Hypothalamus (tissue), 51 donors: ENCODE results near the gene P4HTM.

Experiments
- DNase-seq, 51 donors: peaks; one replicate each; lab custom pipeline; 2025; lab: John Stamatoyannopoulos, UW

P4HTM gene, protein sequence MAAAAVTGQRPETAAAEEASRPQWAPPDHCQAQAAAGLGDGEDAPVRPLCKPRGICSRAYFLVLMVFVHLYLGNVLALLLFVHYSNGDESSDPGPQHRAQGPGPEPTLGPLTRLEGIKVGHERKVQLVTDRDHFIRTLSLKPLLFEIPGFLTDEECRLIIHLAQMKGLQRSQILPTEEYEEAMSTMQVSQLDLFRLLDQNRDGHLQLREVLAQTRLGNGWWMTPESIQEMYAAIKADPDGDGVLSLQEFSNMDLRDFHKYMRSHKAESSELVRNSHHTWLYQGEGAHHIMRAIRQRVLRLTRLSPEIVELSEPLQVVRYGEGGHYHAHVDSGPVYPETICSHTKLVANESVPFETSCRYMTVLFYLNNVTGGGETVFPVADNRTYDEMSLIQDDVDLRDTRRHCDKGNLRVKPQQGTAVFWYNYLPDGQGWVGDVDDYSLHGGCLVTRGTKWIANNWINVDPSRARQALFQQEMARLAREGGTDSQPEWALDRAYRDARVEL

DNA sequence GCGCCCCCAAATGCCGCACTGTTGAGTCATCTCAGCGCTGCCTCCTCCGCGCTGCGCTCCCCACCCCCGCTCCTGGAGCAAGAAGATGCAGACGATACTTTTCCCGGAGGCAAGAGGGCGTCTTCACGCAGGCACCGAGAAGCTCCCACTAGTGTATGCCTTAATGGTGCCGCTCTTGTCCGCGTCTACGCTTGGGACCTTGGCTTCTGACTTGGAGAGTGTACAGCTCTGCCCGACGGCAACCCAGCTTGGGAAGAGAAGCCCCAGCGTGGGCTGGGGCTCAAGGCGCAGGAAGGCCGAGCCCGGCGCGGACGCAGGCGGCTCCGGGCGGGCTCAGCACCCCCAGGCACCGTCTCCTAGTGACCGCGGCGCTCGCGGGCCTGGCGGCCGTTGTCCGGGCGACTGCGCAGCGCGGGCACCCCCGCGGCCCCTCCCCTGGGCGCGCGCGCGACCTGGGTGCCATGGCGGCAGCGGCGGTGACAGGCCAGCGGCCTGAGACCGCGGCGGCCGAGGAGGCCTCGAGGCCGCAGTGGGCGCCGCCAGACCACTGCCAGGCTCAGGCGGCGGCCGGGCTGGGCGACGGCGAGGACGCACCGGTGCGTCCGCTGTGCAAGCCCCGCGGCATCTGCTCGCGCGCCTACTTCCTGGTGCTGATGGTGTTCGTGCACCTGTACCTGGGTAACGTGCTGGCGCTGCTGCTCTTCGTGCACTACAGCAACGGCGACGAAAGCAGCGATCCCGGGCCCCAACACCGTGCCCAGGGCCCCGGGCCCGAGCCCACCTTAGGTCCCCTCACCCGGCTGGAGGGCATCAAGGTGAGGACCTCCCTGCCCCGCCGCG lies at the start of gene P4HTM:
Gene P4HTM (plus strand): TSS at position 446 of the 840 bp plus-strand sequence. CDS start 16 bp downstream, at position 462.
- peak; percentile 36 to 94 (median 84) for DNase-seq

DNA sequence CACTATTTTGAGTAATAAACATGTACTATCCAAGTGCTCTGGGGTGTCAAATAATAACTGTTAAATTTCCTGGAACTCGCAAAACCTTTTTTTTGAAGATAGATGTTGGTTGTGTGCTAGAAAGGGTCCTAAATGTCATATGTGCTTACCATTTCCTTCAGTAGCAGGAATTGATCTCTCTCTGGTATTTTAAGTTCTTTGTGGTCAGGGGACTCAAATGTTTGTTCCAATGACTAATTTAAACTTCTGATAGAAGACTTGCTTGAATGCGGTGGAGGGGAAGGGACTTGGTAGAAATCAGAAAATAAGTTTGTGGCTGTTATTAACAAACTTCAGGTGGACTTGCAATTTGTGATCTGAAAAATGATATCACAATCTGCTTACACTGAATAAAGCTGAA lies 44.6 kb upstream of the P4HTM start:
- no peak for DNase-seq

DNA sequence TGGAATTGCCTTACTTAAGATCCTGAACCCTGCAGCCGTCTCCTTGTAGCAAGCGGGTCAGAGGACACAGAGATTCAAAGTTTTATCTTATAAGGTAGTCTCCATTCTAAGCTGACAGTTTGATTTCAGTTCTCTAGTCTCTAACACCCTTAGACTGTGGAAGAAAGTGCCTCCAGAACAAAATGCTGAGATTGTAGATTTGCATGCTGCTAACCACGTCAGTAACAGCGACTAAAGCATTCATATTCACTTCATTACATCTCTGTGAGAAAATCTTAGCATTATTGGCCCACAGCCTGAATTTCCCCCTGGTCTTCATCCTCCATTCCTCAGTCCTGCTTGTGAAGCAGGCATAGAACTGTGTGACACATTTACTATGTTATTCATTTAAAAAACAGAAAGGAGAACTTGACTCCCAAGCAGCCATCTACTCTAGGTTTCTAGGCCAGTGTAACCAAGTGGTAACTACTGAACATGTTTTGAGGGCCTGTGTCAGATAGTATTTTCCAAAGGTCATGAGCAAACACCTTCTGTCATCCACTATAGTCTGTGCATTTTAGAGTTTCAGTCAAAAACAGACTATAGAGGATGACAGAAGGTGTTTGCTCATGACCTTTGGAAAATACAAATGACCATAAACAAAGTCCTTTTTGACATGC lies 44.0 kb upstream of the P4HTM start:
- DNase-seq, result no peak

DNA sequence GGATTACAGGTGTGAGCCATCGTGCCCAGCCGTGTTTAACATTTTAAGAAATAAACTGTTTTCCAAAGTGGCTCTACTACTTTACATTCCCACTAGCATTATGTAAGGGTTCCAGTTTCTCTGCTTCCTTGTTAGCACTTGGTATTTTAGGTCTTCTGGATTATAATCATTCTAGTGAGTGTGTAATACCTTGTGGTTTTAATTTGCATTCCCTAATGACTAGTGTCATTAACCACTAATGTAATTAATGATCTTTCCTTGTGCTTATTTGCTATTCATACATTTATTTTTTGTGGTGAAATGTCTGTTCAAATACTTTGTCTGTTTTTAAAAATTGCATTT lies 40.7 kb upstream of the P4HTM start:
- DNase-seq, result no peak

DNA sequence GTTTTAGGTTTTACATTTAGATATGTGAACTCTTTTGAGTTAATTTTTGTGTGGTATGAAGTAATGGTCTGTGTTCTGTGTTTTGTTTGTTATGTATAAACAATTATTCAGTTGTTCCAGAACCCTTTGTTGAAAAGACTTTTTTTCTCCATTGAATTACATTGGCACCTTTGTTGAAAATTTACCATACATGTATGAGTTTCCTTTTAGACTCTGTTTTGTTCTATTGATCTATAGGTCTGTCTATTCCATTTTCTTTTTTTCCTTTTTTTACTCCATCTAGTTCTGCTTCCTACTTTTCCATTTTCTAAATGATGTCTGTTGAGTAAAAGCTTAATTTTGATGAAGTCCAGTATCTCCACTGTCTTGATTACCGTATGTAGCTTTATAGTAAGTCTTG lies 40.0 kb upstream of the P4HTM start:
- DNase-seq, result peak in 1 of 51 donors; percentile 49

DNA sequence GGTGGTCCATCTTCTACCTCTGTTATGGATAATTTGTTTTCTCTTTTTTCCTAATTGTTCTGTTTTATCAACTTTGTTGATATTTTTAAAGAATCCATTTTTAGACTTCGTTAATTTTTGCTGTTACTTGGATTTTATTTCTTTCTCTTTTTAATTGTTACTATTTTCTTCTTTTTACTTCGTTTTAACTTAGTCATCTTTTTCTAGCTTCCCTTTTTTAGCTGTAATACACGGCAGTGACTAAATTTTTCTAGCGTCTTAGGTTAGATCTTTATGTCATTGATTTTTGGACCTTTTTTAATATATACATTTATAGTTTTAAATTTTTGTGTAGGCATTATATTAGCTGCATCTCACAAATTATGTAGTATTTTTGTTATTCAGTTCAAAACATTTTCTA lies 38.3 kb upstream of the P4HTM start:
- no peak for DNase-seq

DNA sequence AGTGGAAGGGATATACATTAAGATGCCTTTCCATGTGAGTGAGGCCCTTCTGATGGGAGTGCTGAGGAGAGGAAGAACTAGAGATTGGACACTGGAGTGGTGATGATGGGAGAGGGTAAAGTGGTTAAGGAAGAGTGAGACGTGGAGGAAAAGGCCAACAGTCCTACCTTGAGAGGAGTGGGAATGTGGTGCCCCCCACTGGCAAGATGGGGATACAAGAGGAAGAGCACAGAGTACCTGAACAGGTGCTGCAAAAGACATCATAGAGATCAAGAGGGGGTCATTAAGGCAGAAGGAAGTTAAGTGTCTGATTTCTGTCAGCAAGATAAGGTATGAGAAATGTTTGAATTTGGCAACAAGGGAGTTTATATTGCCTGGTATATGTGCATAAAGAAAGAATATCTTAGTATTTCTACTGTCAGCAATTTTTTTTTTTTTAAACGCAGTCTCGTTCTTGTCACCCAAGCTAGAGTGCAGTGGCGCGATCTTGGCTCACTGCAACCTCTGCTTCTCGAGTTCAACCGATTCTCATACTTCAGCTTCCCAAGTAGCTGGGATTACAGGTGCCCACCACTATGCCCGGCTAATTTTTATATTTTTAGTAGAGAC lies 37.4 kb upstream of the P4HTM start:
- peak in 6 of 51 donors; percentile 3 to 22 (median 7) for DNase-seq

DNA sequence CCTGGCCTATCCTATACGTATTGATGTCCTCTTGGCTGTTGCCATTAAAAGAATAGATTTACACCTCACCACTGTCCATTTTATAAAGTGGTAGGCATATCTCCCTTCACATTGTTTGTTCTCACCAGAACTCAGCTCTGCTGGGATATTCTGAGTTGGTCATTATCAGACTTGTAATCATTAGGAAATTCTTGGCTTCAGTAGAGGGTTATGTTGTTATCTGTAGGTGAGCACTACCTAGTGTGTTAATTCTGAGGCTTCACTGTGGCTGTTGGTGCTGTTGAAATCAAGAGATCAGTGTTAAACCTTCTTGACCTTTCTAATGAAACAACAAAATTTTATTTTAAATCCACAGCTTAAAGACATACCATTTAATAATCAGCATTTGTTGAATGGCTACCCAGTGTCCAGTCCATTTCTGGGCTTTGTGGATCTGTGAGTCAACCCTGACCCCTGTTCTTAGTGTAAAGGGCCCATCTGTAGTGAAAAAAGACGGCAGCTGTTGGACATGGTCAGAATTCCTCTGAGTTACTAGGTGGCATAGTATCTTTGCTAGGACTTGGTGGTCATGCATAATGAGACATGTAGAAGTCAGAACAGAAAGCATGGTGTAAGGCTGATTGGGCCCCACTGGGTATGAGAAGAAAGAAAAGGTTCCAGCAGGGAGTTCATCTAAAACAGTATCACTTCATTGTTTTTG lies 32.9 kb upstream of the P4HTM start:
- DNase-seq, result no peak

DNA sequence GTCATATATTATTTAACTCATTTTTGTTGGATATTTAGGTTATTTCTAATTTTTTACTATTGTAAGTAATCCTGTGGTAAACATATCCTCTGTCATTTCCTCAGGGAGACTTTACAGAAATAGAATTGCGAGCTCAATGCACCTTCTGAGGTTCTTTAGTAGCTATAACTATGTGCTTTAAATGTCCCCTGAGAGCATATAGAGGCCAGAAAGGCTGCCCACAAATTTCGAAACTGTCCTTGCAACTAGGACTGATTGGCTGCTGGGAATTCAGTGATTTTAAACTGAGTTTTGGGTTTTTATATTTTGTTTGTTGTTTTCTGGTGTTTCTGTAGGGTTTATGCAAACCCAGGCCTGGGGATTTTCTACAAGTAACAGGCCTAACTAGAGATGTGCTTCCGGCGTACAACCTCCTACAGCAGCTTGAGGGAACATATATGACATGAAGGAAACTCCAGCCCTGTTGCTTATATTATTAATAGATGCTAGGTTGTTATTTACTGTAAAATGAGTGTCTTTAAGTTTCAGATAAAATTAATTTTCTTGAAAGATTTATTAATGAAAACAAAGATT lies 29.1 kb upstream of the P4HTM start:
- no peak for DNase-seq

DNA sequence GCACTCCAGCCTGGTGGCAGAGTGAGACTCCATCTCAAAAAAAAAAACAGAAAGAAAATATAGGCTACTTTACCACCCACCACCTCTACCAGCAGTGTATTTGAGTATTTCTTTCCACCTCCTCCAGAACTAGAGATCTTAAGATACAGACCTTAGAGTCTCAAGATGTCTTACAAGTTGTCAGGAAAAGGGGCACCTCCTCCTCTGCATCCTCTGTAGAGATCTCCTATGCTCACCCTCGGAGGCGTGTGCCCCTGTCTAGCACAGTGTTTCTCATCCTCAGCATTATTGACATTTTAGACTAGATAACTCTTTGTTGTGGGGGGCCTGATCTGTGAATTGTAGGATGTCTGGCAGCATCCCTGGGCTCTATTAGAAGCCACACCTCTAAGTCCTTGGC lies 27.7 kb upstream of the P4HTM start:
- peak in 1 of 51 donors; percentile 7 for DNase-seq

DNA sequence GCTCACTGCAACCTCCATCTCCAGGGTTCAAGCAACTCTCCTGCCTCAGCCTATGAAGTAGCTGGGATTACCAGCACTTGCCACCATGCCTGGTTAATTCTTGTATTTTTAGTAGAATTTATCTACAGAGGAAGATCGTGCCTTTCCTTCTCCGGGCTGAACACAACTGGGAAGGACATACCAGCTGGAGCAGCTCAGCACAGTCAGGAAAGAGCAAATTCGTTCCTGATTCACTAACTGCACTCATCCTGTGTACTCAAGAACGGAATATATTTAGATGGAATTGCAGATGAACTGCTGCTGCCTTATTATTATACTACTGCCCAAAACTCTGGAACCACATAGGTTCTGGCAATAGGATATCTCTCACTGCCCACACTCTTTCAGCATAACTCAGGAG lies 27.1 kb upstream of the P4HTM start:
- DNase-seq, result peak in 1 of 51 donors; percentile 5

DNA sequence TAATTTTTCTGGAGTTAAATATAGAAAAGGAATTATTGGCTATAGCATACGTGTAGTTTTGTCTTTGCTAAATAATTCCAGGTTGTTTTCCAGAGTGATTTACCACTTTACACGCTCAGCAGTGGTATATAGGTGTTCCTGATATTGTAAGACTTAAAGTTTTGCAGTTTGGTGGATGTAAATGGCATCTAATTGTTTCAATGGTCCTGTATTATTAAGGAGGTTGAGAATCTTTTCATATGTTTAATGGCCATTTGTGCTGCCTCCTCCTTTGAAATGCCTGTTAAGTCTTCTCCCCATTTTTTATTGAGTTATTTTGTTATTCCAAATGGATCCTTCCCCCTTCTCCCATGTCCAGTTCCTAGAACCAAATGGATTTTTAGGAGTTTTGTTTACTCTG lies 26.4 kb upstream of the P4HTM start:
- DNase-seq, result no peak

DNA sequence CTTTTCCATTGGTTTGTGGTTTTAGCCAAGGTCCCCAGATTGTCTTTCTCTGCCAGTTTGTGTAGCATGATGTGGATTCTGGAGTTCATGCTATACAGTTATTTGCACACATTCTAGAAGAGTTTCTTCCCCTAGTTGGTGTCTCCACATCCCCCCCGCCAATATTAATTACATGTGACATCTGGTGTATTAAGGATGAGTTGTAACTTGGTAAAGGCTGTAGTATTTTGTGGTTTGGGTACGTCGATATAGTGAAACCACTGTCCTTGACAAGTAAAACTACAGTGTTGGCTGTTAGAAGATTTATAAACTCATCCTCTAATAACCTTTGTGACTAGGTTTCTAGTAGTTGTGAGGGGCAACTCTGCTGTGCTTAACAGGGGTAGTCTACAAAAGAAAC lies 23.7 kb upstream of the P4HTM start:
- no peak for DNase-seq

DNA sequence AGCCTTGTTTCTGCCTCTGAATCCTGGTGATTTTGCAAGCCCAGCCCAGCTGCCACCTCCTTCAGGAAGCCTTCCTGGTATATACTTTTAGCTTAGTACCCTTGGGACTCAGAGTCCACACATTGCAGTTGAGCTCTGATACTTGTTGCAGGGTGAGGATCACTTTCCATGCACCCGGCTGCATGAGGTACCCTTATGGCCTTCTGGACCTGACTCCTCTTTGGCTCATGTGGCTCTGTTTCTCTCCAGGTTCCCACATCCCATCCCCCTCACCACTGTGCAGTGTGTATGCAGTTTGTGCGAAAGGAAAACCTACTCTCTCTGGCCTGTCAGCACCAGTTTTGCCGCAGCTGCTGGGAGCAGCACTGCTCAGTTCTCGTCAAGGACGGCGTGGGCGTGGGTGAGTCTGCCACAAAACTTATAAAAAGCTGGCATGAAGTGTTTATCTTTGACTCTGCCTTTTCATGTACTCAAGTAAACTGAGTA lies 23.1 kb upstream of the P4HTM start:
- DNase-seq, result peak in 2 of 51 donors; percentile 13 to 56

DNA sequence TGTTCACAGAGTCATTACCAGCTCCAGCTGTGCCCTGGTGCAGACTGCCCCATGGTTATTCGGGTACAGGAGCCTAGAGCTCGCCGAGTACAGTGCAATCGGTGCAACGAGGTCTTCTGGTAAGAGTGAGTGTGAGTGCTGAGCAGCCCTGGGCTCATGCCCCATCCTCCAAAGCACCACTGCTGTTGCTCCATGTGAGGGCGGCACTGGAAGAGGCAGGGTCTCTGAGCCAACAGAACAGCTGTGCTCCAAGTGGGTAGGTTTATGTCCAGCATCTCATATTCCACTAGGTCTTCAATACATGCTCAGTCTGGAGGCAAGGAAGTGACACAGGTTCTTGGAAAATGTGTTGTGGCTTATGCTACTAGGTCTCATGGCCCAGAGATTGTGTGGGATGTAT lies 19.5 kb upstream of the P4HTM start:
- no peak for DNase-seq

DNA sequence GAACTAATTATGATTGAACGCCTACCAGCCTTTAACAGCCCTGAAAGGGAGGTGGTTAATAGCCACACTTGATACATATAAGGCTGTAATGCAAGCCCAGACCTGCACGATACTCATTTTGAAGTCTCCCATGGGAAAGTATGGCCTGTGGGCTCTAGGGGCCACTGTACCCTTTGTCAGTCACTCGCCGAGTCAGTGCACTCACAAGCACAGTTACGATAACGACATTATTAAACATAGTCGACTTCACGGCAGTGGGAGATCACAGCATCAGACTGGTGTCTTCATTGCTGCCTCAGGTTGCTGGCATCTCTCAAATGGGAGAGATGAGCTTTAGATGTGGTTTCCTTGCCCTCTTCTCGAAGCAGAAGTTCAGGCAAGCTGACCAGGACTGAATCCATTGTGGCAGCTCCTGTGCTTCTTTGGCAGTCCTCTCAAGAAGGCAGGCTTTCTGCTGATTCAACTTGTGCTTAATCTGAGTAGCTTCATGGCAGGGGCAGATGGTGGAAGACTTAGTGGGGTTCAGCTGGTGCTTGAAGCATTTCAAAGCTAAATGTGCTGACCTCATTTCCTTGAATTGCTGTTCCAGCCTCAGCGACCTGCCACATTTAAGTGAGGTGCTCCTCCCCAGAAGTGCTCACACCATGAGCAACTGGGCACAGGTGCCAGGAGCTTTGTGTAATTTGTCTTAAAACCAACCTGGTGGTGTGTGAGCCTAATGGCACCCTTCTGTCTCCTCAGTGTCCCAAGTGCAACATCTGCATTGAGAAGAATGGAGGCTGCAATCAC lies 15.8 kb upstream of the P4HTM start:
- DNase-seq, result no peak

DNA sequence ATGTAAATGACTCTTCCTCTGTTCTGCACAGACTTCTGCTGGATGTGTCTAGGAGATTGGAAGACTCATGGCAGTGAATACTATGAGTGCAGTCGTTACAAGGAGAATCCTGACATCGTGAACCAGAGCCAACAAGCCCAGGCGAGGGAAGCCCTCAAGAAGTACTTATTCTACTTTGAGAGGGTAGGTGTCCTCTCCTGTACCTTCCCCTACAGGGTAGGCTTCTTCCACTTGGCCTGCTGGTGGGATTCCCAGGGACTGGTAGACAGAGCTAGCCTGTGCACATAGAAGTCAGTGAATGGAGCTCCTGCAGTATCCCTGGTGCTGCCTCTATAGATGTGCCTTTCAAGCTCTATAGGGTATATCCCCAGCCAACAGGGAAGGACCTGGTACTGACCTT lies 10.6 kb upstream of the P4HTM start:
- DNase-seq, result no peak

DNA sequence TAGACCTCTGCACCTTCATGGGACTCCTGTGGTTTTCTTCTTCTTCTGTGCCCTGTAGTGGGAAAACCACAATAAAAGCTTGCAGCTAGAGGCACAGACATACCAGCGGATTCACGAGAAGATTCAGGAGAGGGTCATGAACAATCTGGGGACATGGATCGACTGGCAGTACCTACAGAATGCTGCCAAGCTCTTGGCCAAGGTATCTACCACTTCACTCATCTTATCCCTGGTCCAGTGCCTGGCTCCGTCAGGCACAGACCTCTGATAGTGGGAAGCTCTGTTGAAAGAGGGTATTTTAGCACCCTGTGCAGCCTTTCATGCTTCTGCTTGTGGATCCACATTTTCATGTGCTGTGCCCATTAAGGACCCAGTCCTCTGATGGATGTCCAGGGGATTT lies 9.7 kb upstream of the P4HTM start:
- no peak for DNase-seq

DNA sequence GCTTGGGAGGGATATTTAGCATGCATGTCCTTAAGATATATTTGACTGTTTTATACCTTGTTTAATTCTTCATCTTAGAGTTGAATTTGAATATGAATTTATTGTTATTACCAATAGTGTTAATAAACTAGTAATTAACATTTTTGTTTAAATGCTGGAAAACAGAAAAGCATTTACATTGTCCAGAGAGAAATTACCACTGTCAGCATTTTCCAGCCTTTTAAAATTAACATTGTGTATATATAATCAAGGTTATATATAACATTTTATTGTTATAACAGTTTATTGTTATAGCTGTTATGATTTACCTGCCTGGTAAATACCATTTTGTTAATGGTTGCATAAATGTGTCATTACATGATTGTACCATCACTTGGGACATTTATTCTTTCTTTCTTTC lies 8.0 kb upstream of the P4HTM start:
- DNase-seq, result no peak
